HepG2 (cell line): Measurements from ENCODE around the gene COPZ1. TPM values are rescaled to one million over a fixed set of nuclear protein-coding genes. Genes with fewer than 3 reads are reported as not detected.

Experiments used
- ARNTL ChIP-seq: sonication (generic); formaldehyde crosslinking; IDR thresholded peaks from 2 replicates; pipeline ENCODE4 v1.4.0; 2020; ENCODE audit warnings: mild to moderate bottlenecking, missing genetic modification reagents
- BRD4 ChIP-seq: sonication (generic); formaldehyde crosslinking; IDR thresholded peaks from 2 replicates; pipeline ENCODE4 v1.4.0; 2020; ENCODE audit warnings: missing genetic modification reagents
- CENPBD1 ChIP-seq: sonication (generic); formaldehyde crosslinking; IDR thresholded peaks from 2 replicates; pipeline ENCODE4 v1.8.0; 2022; ENCODE audit warnings: missing genetic modification reagents, low read depth, mild to moderate bottlenecking, borderline replicate concordance
- DNMT3B ChIP-seq: conservative IDR thresholded peaks from 2 replicates; pipeline ENCODE4 v1.6.1; 2016; ENCODE audit warnings: missing biosample characterization, control low read depth
- HOXA3 ChIP-seq: sonication (generic); formaldehyde crosslinking; IDR thresholded peaks from 2 replicates; pipeline ENCODE4 v1.5.0; 2020; ENCODE audit warnings: missing genetic modification reagents
- MLX ChIP-seq: IDR thresholded peaks from 2 replicates; pipeline ENCODE4 v1.6.1; 2016
- MTF1 ChIP-seq: sonication (generic); formaldehyde crosslinking; IDR thresholded peaks from 2 replicates; pipeline ENCODE4 v1.5.0; 2020; ENCODE audit warnings: missing genetic modification reagents
- NR0B2 ChIP-seq: sonication (generic); formaldehyde crosslinking; IDR thresholded peaks from 2 replicates; pipeline ENCODE4 v1.4.0; 2020; ENCODE audit warnings: mild to moderate bottlenecking, missing genetic modification reagents
- SKI ChIP-seq: fragments of 450-650 bp; IDR thresholded peaks from one replicate; pipeline ENCODE4 v1.6.1; 2018; ENCODE audit warnings: mild to moderate bottlenecking; ENCODE audit not compliant: partially characterized antibody
- SMAD1 ChIP-seq: sonication (generic); formaldehyde crosslinking; IDR thresholded peaks from 2 replicates; pipeline ENCODE4 v1.4.0; 2020; ENCODE audit warnings: missing genetic modification reagents, low read depth, mild to moderate bottlenecking, borderline replicate concordance
- SNAI1 ChIP-seq: sonication (generic); formaldehyde crosslinking; IDR thresholded peaks from 2 replicates; pipeline ENCODE4 v1.5.0; 2020; ENCODE audit warnings: mild to moderate bottlenecking, missing genetic modification reagents, borderline replicate concordance
- TEF ChIP-seq: sonication (generic); formaldehyde crosslinking; IDR thresholded peaks from 2 replicates; pipeline ENCODE4 v1.5.0; 2020; ENCODE audit warnings: missing genetic modification reagents
- TOPORS ChIP-seq: sonication (generic); formaldehyde crosslinking; IDR thresholded peaks from 2 replicates; pipeline ENCODE4 v1.8.0; 2023; ENCODE audit warnings: mild to moderate bottlenecking, missing genetic modification reagents
- USF2 ChIP-seq, 2 experiments: sonication (generic) in 1 of 2; formaldehyde crosslinking in 1 of 2; IDR thresholded peaks; 2 replicates each; pipeline versions ENCODE4 v1.5.1 to v1.6.1; 2011 to 2020; ENCODE audit warnings: borderline replicate concordance in 1 of 2, low read depth in 1 of 2, low read length in 1 of 2, mild to moderate bottlenecking in 1 of 2, missing genetic modification reagents in 1 of 2, moderate library complexity in 1 of 2
- ZNF138 ChIP-seq: sonication (generic); formaldehyde crosslinking; IDR thresholded peaks from 2 replicates; pipeline ENCODE4 v1.5.0; 2020; ENCODE audit warnings: mild to moderate bottlenecking, low read depth, missing genetic modification reagents
- ZNF207 ChIP-seq: fragments of 450-650 bp; IDR thresholded peaks from 2 replicates; pipeline ENCODE4 v1.6.1; 2016; ENCODE audit warnings: antibody characterized with exemption, borderline replicate concordance
- ZNF253 ChIP-seq: sonication (generic); formaldehyde crosslinking; IDR thresholded peaks from 2 replicates; pipeline ENCODE4 v1.8.0; 2022; ENCODE audit warnings: mild to moderate bottlenecking, missing genetic modification reagents, borderline replicate concordance
- ZNF275 ChIP-seq: sonication (generic); formaldehyde crosslinking; IDR thresholded peaks from 2 replicates; pipeline ENCODE4 v1.8.0; 2022; ENCODE audit warnings: missing genetic modification reagents, mild to moderate bottlenecking, inconsistent platforms, borderline replicate concordance
- ZNF30 ChIP-seq: sonication (generic); formaldehyde crosslinking; IDR thresholded peaks from 2 replicates; pipeline ENCODE4 v1.5.0; 2020; ENCODE audit warnings: mild to moderate bottlenecking, missing genetic modification reagents
- ZNF547 ChIP-seq: sonication (generic); formaldehyde crosslinking; IDR thresholded peaks from 2 replicates; pipeline ENCODE4 v1.5.1; 2020; ENCODE audit warnings: mild to moderate bottlenecking, missing genetic modification reagents
- ZNF552 ChIP-seq: sonication (generic); formaldehyde crosslinking; IDR thresholded peaks from 2 replicates; pipeline ENCODE4 v1.9.0; 2022; ENCODE audit warnings: missing genetic modification reagents, mild to moderate bottlenecking, borderline replicate concordance
- ZNF841 ChIP-seq: sonication (generic); formaldehyde crosslinking; IDR thresholded peaks from 2 replicates; pipeline ENCODE4 v1.8.1; 2023; ENCODE audit warnings: missing genetic modification reagents, borderline replicate concordance
- ZNF879 ChIP-seq: sonication (generic); formaldehyde crosslinking; IDR thresholded peaks from 2 replicates; pipeline ENCODE4 v1.8.1; 2023; ENCODE audit warnings: missing genetic modification reagents
- ZSCAN25 ChIP-seq: sonication (generic); formaldehyde crosslinking; IDR thresholded peaks from 2 replicates; pipeline ENCODE4 v1.8.0; 2022; ENCODE audit warnings: mild to moderate bottlenecking, missing genetic modification reagents
- polyA plus RNA-seq, 8 experiments: library from polyadenylated mRNA; depleted of rRNA in 3 of 8; stranded (reverse) in 7 of 8; unstranded in 1 of 8; fragments of >200 nt; fragmentation: Illumina TruSeq in 4 of 8; extraction: Trizol in 4 of 8; gene quantifications; 2 replicates each; pipeline versions ENCODE4 v1.2.1 to v1.2.3, GENCODE V29; 2011 to 2016; ENCODE audit warnings: low read depth in 4 of 8, missing spikeins in 1 of 8, mixed read lengths in 1 of 8; ENCODE audit not compliant: insufficient read depth in 1 of 8
- total RNA-seq, 5 experiments: library from RNA; depleted of rRNA; stranded (reverse); fragments of >200 nt; fragmentation: Illumina TruSeq; extraction: Trizol; gene quantifications; 2 replicates each; pipeline ENCODE4 v1.2.3, GENCODE V29; 2016; ENCODE audit warnings: low read depth in 1 of 5

The COPZ1 gene
- total and polyA plus RNA-seq, 2 of the 13 experiments (the other 11 are each of a cell fraction or from before 2014, with no cell fraction given): 125 to 184 TPM

- TF ChIP-seq USF2 (IDR thresholded peaks at IDR 0.05; ENCODE audit: low read depth, low read length) (no peak), USF2 (CRISPR knock-in tag; IDR thresholded peaks at IDR 0.05; ENCODE audit: borderline replicate concordance) (no peak), ZNF841 (CRISPR knock-in tag) (no peak), CENPBD1 (CRISPR knock-in tag) (no peak), NR0B2 (CRISPR knock-in tag) (no peak), ARNTL (CRISPR knock-in tag) (no peak; the same call in 1 of the 2 replicates), MTF1 (CRISPR knock-in tag) (no peak), ZNF552 (no peak), SMAD1 (no peak), ZNF138 (CRISPR knock-in tag) (no peak), ZNF207 (no peak), ZSCAN25 (peak; percentile 70), MLX (CRISPR knock-in tag) (no peak), ZNF30 (no peak), ZNF547 (0 out of 2 replicates have a peak, but pooled peaks have one; percentile 46), ZNF253 (CRISPR knock-in tag) (no peak), DNMT3B (CRISPR knock-in tag) (no peak), ZNF879 (no peak), HOXA3 (peak; percentile 63), BRD4 (CRISPR knock-in tag) (no peak), ZNF275 (CRISPR knock-in tag) (no peak), SKI (peak; percentile 88), SNAI1 (CRISPR knock-in tag) (no peak), TOPORS (no peak), TEF (CRISPR knock-in tag) (no peak)
These were observed 30.6 kb upstream of the COPZ1 start (continued) for GRCh38 chr12:54294152-54294952.
